SHP77 (cell line): Measurements from ENCODE around the gene CTSS.
A peak's percentile ranks its signal among the peaks of the same experiment; 100 is the strongest.
"Not testable (repeated sequence)": the region's sequence is repeated elsewhere in the genome, so short reads cannot be mapped to it uniquely, and the experiment has no call there.

Experiments
- DNase-seq, 2 experiments: peaks; one replicate each; lab custom pipeline; 2025; lab: John Stamatoyannopoulos, UW

The CTSS gene

GRCh38 chr1:150765296-150765976 is at the start of gene CTSS:
TSS of gene CTSS (minus strand) at chr1:150765778. CDS start at chr1:150764763, 1,015 bp downstream.
- no peak for DNase-seq

DNA sequence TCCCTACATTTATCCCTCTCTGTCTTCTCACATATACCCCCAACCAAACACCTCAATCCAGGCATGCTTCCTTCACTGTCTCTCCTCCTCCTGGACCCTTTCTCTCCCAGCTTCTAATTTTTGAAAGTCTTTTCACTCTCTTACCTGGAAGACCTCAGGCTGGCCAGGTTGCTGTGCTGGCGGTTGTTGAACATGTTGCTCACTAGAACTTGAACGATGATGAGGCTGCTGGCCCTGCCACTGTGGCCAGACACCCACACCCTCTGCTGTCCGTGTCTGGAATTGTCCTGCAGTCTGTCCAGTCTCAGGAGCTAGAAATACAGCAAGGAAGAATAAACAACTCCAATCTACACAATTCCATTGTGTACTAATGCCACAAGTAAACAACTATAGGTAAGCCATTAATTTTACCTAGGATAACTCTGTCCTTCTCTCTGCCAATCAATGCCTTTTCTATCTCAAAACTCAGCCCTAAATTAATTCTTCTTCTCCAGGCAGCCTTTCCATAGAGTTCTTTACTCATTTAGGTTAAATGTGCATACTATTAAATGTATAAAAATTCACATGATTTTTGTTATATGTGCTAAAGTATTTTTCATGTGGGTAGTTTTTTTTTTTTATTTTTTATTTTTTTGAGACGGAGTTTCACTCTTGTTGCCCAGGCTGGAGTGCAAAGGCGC is 47.6 kb upstream of the CTSS start:
- DNase-seq: peak; percentile 73 to 78

- no peak for DNase-seq
These were observed 45.5 kb upstream of the CTSS start for GRCh38 chr1:150810958-150811659.

DNA sequence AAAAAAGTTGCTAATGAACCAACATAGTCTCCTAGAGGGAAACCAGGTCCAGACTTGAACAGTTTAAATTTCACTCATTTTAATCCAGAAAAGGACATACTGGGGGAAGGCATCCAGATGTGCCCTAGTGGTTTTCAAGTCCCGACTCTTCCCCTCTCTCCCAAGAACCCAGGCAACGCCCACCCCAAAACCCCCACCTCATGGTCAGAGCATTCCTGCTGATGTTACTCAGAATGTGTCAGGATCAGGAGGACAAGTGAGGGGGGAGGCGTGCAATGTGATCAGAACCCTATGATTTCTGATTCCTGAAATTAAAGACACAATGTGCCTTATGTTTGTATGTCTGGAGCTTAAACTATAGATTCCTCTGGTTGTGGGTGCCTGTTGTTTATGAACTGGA is 44.1 kb upstream of the CTSS start:
- DNase-seq: no peak

DNA sequence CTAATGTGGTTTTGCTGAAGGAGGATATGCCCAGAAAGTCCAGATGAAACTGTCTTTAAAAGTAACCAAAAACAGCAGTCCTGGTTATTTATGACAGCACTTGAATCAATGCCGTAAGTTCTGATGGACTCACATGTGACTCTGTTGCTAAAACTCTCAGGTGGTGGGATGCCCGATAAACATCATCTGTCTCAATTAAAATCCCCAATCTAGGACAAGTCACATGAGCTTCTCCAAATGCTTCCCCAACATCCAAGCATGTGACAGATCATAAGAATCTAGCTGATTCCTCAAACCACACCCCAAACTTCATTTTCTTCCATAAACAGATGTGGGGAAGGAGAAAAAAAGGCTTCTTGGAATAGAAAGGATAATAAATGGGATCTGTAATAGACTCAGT is 43.3 kb upstream of the CTSS start:
- DNase-seq: no peak

DNA sequence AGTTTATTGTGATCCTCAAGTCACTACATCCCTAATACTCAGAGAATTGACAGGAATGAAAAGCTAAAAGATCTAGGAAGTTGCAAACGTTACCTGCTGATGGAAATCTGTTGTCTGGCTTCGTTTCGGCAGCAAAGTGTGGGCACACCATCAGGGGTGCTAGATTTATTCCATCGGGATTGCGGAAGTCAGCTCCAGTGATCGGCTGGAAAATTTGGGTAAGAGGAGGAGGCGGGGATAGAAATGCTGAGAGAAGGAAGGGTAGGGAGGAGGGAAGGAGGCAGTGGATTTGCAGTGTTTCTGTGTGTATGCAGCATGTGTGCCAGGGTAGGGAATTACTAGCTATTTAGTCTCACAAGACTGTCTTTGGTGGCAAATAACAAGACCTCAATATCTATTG is 42.5 kb upstream of the CTSS start, which contains the start of gene CTSK:
CTSK (minus strand) TSS at position 140 of the 400 bp plus-strand sequence. CDS start 1,455 bp downstream, outside the sequence.
- DNase-seq: no peak

- DNase-seq: no peak
These were observed 41.9 kb upstream of the CTSS start for GRCh38 chr1:150807249-150808023.

- no peak for DNase-seq
These were observed 40.3 kb upstream of the CTSS start for GRCh38 chr1:150805899-150806298.

DNA sequence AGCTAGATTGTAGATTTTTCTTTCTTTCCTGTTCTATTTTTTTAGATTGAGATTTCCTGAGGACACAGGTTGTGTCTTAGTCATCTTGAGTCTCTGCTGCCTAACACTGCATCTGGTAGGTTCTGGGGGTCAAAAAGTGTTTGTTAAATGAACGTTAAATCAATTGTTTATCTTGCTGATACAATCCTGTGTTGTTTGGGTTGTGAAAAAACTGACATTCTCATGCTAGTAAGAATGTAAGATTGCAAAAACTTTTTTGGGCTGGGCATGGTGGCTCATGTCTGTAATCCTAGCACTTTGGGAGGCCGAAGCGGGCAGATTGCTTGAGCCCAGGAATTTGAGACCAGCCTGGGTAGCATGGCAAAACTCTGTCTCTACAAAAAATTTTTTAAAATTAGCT is 39.1 kb upstream of the CTSS start:
- no peak for DNase-seq

- no peak for DNase-seq
These were observed 33.5 kb upstream of the CTSS start for GRCh38 chr1:150799089-150799488.

DNA sequence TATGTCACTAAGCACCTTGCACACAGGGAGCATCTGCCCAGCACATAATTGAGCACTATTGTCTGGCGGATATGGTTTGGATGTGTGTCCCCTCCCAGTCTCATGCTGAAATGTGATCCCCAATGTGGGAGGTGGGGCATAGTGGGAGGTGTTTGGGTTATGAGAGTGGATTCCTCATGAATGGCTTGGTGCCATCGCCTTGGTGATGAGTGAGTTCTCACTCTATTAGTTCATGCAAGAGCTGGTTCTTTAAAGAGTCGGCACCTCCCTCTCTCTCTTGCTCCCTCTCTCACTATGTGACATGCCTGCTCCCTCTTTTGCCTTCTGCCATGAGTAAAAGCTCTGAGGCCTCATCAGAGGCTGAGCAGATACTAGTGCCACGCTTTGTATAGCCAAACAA is 32.9 kb upstream of the CTSS start:
- DNase-seq: peak; percentile 53

- no peak for DNase-seq
These were observed 30.8 kb upstream of the CTSS start for GRCh38 chr1:150796374-150796773.

DNA sequence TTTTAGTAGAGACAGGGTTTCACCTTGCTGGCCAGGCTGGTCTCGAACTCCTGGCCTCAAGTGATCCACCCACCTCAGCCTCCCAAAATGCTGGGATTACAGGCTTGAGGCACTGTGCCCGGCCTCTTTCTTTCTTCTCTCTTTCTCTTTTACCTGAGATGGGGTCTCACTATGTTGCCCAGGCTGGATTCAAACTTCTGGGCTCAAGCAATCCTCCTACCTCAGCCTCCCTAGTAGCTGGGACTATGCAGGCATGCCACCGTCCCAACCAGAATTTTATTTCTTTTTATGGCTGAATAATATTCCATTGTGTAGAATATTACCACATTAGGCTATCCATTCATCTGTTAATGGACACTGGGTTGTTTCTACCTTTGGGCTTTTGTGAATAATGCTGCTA is 28.2 kb upstream of the CTSS start:
- not testable (repeated sequence) for DNase-seq

GRCh38 chr1:150793221-150793620 is 27.6 kb upstream of the CTSS start:
- no peak for DNase-seq

DNA sequence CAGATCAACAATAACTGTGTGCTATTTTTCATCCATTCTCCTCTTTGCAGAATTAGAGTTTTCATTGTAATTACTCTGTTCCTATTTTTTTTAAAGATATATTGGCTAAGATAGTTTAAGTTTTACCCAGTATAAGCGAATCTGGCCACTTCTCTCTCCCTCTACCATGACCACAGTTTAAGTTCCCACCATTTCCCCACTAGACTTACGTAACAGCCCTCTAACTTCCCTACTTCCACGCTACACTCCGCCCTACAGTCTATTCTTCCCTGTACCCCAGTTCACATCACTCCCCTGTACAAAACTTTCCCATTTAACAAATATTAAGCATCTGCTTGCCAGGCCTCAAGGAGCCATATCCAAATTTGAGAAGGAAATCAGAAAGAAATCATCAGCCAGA is 26.0 kb upstream of the CTSS start:
- DNase-seq: no peak

GRCh38 chr1:150789396-150789795 is 23.8 kb upstream of the CTSS start:
- no peak for DNase-seq

DNA sequence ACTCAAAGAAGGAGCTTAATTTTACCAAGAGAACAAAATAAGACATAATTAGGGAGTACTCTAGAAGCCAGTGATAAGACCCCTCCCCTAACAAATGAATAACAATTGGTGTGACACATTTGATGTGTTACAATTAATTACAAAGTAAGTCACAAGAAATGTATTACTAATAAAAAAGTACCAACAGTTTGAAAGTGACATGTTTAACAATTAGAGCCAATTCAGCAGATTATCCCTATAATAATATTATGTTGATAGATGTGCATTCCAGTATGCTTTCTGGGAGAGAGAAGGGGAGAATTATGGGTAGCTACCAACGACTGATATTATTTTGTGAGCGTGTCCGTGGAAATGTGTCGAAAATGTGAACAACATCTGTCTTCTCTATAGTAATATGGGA is 23.4 kb upstream of the CTSS start:
- no peak for DNase-seq

GRCh38 chr1:150787455-150787854 is 21.9 kb upstream of the CTSS start:
- DNase-seq: no peak

DNA sequence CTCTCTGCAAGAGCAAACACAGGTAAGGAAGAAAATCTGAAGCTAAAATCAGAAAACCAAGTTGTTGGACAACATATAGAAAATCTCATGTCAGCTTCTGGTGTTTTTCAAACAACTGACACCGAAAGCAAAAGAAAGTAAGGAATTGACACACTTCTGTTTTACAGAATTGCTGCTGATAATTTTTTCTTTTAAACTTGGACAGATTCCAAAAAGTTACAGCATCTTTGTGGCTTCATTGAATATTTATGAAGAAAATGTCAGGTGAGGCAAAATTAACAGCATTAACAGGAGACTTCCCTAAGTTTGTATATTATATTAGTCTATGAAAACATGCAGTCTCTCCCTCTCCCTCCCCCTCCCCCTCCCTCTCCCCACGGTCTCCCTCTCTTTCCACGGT is 14.9 kb upstream of the CTSS start:
- DNase-seq: no peak

DNA sequence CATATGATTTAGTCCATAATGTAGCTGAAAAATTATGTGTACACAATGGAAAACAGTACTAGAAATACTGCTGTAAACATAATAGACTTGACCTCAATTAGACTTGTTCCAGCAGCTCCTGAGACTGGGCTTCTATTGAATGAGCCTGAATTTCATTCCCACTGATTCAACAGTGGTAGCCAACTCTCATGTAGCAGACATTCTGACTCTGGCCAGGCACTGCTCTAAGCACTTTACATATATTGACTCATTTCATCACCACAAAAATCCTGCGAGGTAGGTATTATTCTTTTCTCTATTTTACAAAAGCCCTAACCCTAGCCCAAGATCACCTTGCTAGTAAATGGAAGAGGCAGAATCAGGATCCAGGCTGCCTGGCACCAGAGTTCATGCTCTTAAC is 12.8 kb upstream of the CTSS start:
- DNase-seq: no peak

DNA sequence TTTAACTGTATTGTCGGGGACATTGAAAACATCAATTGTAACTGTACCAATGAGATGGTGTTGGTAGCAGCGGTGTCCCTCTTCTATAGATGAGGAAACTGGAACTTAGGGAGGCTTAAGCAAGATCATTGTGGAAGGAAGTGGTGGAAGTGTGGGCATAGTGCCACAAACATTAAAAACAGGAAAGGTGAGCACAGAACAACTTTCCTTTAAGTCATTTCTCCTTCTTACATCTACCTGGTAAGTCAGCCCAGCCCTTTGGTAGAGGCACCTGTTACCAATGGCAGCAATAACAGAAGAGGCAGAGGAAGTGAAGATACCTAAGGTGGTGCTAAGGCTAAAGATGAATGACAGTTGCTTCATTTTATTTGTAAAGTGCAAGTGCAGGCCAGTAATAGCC is 12.0 kb upstream of the CTSS start:
- DNase-seq: no peak

DNA sequence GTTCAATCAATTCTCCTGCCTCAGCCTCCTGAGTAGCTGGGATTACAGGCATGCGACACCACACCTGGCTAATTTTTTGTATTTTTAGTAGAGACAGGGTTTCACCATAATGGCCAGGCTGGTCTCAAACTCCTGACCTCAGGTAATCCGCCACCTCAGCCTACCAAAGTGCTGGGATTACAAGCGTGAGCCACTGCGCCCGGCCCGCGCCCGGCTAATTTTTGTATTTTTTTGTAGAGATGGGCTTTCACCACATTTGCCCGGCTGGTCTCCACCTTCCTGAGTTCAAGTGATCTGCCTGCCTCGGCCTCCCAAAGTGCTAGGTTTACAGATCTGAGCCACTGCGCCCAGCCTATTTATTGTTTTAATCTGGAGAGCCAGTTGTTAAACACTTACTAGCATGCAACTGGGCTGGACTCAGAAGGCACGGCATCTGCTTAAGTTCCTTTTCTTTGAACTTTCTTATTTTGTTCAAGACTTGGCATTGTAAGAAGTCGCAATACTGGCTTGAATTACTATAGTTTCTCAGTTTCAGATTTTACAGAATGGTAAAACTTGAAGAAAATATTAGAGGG is 10.4 kb upstream of the CTSS start:
- not testable (repeated sequence) for DNase-seq
